ENCODE measurements around the gene DCTN2.

DNA sequence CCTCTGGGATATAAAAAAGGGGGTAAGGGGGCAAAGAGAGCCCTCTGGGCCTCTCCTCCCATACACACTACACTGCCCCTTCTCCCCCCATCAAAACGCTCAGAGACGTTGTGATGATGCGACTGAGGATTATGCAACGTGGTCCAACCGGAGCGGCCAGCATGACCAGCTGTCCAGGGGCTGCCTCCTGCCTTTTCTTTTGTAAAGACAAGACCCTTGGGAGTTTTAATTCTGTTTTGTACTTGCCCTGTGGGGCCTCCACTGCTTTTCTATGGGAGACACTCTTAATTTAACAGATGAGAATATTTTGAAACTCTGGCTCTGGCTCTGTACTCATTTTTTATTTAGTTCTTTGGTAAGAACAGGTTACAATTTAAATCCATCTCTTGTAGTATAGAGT, 17.2 kb downstream of the DCTN2 start:
- TF ChIP-seq EZH2phosphoT487 (IDR thresholded peaks at IDR 0.05; ENCODE audit: insufficient read depth, low read depth) (no peak), EZH2 (IDR thresholded peaks at IDR 0.05; ENCODE audit: insufficient read depth, poor library complexity, severe bottlenecking) (no peak)
